Uterus (tissue), 4 donors: ENCODE results near the gene MRGPRD. TPM values are rescaled to one million over a fixed set of nuclear protein-coding genes. Genes with fewer than 3 reads are reported as not detected.
A peak's percentile ranks its signal among the peaks of the same experiment; 100 is the strongest.

Experiments
- DNase-seq, 2 donors: peaks; one replicate each; pipeline ENCODE4 v3.0.0-alpha.2; 2019 to 2020
- H3K27ac ChIP-seq, 2 donors: fragments of 200-600 bp; sonication (generic); 1 replicate in 1 of 2; 2 replicates in 1 of 2; pipeline ENCODE4 v1.5.1; 2016 to 2018
- H3K27me3 ChIP-seq, 2 donors: fragments of 200-600 bp; sonication (generic); one replicate each; pipeline ENCODE4 v1.5.1; 2018 to 2019; ENCODE audit warnings: control low read depth in 1 of 2
- H3K36me3 ChIP-seq, 2 donors: fragments of 200-600 bp; sonication (generic); one replicate each; pipeline ENCODE4 v1.5.1; 2019; ENCODE audit warnings: control low read depth in 1 of 2
- H3K4me1 ChIP-seq, 2 donors: fragments of 200-600 bp; sonication (generic); one replicate each; pipeline ENCODE4 v1.5.1; 2018 to 2019; ENCODE audit warnings: control low read depth in 1 of 2
- H3K4me3 ChIP-seq, 2 donors: fragments of 200-600 bp; sonication (generic); 1 replicate in 1 of 2; 2 replicates in 1 of 2; pipeline ENCODE4 v1.5.1; 2018 to 2019; ENCODE audit warnings: mild to moderate bottlenecking in 1 of 2
- H3K9me3 ChIP-seq, 2 donors: fragments of 200-600 bp; sonication (generic); one replicate each; pipeline ENCODE4 v1.5.1; 2019; ENCODE audit warnings: control low read depth in 1 of 2
- CTCF ChIP-seq, 4 experiments: fragments of 200-600 bp in 2 of 4; fragments of 450-650 bp in 2 of 4; sonication (generic) in 2 of 4; IDR thresholded peaks; one replicate each; pipeline ENCODE4 v1.5.1; 2016 to 2019; ENCODE audit warnings: antibody characterized with exemption in 4 of 4, mild to moderate bottlenecking in 2 of 4, moderate library complexity in 1 of 4
- POLR2A ChIP-seq, 2 donors: fragments of 450-650 bp; IDR thresholded peaks; one replicate each; pipeline ENCODE4 v1.6.1; 2016; ENCODE audit warnings: antibody characterized with exemption in 2 of 2, mild to moderate bottlenecking in 1 of 2, moderate library complexity in 1 of 2
- intact Hi-C: fragments of 100-400 bp; cut with DNase I; formaldehyde crosslinking; loops from one replicate; pipeline ENCODE4 v1.15.1; 2023; ENCODE audit warnings: low total_unique reads
- total RNA-seq, 4 donors: library from RNA; depleted of rRNA in 3 of 4; stranded (reverse); fragments of >200 nt in 3 of 4; gene quantifications; one replicate each; pipeline versions ENCODE4 v1.1.0 to v1.2.4, GENCODE V29; 2014 to 2023
- donor health status: DM: yes; HTN: yes; CAD: no.

Gene MRGPRD
- total RNA-seq, 4 donors from 2014 or later: 0.41 TPM; not detected in 3

DNA sequence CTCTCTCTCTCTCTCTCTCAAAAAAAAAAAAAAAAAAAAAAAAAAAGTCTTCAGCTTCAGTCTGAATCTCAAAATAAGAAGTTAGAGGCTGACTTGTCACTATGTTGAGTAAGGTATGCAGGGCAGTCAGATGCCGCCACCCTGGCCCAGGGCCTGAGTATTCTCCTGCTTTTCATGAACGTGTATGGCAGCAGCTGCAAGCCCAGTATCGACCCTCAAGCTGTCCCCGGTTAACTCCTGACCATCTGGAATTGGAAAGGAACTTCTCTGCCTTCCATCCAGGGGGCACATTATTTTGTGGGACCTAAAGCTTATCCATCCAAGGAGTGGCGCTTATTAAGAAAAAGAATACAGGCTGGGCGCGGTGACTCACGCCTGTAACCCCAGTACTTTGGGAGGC lies 11.4 kb downstream of the MRGPRD start:
- H3K27ac ChIP-seq: no peak overlapping the region
- no peaks in the 10 kb centered on the region for H3K4me1 ChIP-seq
- H3K4me3 ChIP-seq: no peak overlapping the region
- intact Hi-C loops: no loop called here
- TF ChIP-seq CTCF (IDR thresholded peaks at IDR 0.05) (no peak), POLR2A (IDR thresholded peaks at IDR 0.05) (no peak)
- H3K36me3 ChIP-seq: no peaks in the 10 kb centered on the region
- DNase-seq: peak; percentile 1 to 6
- H3K9me3 ChIP-seq: no peaks in the 10 kb centered on the region
- H3K27me3 ChIP-seq: no peaks in the 10 kb centered on the region

GRCh38 chr11:68968306-68969250 lies 12.2 kb downstream of the MRGPRD start:
- intact Hi-C loops: no loop called here
- peak; percentile 14 to 29 for DNase-seq

DNA sequence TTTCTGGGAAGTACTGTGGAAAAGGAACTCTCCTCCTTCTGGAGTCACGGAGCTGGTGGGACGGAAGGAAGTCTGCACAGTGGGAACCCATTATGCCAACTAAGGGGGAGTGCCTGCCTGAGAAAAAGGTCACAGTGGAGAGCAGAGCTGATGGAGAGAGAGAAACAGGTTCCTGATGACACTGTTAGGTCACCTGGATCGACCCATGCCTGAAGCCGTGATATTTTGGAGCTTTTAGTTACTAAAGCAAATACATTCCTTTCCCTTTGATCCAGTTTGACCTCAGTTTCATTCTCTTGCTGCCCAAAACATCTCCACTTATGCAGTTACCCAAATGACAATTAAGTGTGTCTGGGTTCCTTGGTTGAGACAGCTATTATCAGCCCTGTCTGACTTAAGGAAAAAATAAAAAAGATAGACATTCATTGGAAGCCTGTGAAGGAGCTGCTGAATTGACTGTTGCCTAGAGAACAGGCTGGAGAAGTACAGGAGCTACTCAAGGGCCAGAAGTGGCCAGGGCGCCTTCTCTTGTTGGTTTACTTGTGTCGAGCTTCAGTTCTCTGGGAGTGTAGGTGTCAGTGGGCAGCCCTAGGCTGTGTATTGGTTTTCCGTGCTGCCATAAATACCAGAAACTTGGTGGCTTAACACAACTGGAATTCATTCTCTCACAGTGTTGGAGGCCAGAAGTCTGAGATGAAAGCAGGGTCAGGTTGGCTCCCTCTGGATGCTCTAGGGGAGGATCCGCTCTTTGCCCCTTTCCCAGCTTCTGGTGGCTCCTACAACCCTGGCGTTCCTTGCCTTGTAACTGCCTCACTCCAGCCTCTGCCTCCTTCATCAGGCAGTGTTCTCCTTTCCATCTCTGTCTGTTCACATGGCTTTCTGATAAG lies 13.6 kb downstream of the MRGPRD start:
- no peaks in the 10 kb centered on the region for H3K36me3 ChIP-seq
- H3K4me3 ChIP-seq: no peak overlapping the region
- no peaks in the 10 kb centered on the region for H3K27me3 ChIP-seq
- peak; percentile 3 to 6 for DNase-seq
- intact Hi-C loops: no loop called here
- TF ChIP-seq POLR2A (IDR thresholded peaks at IDR 0.05) (no peak), CTCF (IDR thresholded peaks at IDR 0.05) (no peak)
- no peaks in the 10 kb centered on the region for H3K9me3 ChIP-seq
- no peaks in the 10 kb centered on the region for H3K4me1 ChIP-seq
- H3K27ac ChIP-seq: no peak overlapping the region

More at GRCh38 chr11:68968306-68969250, 12.2 kb downstream of the MRGPRD start:
- TF ChIP-seq CTCF (IDR thresholded peaks at IDR 0.05): peak in 2 of 4 experiments; percentile 15 to 19
- no peak for TF ChIP-seq POLR2A (IDR thresholded peaks at IDR 0.05)
- H3K27me3 ChIP-seq: no peaks in the 10 kb centered on the region
- H3K27ac ChIP-seq: no peak overlapping the region
- H3K4me3 ChIP-seq: no peak overlapping the region
- H3K36me3 ChIP-seq: no peaks in the 10 kb centered on the region
- no peaks in the 10 kb centered on the region for H3K4me1 ChIP-seq
- H3K9me3 ChIP-seq: no peaks in the 10 kb centered on the region

DNA sequence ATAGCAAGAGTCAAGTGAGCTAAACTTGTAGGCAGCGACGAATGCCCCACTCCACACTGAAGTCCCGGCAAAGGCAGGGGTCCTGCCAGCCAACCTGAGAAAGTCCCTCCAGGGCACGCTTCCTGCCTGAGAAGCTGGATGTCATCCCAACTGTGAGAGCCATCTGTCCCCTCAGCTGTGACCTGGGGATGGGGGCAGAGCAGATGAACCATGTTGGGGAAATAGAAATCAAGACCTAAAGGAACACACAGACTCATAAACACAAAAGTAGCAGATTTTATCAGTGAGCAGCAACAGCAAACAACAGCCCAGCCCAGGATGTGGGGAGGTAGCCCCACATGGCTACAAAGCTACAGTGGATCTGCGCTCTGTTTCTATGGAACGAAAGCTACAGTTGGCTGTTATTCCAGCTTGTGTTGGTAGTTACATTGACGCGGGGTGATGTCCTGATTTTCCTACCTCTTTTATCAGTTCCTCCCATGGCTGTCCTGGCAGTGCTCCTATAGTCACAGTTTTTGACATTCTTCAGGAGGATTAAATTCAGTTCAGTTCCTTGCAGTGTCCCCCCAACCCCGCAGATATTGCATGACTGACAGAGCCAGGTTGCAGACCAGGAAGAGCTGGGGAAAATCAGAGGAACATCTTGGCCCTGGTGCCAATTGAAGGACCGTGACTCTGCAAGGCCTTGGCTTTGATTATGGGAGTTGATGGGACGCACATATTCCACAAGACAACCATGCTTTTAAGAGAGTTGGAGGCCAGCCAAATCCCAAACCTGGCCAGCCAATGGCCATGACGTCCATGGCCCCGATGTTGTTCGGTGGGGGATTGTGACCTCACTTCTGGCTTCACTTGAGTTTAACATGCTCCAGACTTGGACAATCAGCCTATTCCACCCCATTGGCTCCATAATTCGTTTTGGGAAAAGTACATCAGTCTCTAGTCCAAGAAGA lies 14.6 kb downstream of the MRGPRD start:
- H3K4me3 ChIP-seq: no peak overlapping the region
- H3K36me3 ChIP-seq: no peaks in the 10 kb centered on the region
- H3K9me3 ChIP-seq: no peaks in the 10 kb centered on the region
- no peak overlapping the region for H3K27ac ChIP-seq
- no peaks in the 10 kb centered on the region for H3K4me1 ChIP-seq
- intact Hi-C loops: no loop called here
- DNase-seq: peak; percentile 3 to 6
- no peak for TF ChIP-seq POLR2A (IDR thresholded peaks at IDR 0.05)
- no peak for TF ChIP-seq CTCF (IDR thresholded peaks at IDR 0.05)
- no peaks in the 10 kb centered on the region for H3K27me3 ChIP-seq
